ENCODE data around the gene SMC2.

The SMC2 gene

DNA sequence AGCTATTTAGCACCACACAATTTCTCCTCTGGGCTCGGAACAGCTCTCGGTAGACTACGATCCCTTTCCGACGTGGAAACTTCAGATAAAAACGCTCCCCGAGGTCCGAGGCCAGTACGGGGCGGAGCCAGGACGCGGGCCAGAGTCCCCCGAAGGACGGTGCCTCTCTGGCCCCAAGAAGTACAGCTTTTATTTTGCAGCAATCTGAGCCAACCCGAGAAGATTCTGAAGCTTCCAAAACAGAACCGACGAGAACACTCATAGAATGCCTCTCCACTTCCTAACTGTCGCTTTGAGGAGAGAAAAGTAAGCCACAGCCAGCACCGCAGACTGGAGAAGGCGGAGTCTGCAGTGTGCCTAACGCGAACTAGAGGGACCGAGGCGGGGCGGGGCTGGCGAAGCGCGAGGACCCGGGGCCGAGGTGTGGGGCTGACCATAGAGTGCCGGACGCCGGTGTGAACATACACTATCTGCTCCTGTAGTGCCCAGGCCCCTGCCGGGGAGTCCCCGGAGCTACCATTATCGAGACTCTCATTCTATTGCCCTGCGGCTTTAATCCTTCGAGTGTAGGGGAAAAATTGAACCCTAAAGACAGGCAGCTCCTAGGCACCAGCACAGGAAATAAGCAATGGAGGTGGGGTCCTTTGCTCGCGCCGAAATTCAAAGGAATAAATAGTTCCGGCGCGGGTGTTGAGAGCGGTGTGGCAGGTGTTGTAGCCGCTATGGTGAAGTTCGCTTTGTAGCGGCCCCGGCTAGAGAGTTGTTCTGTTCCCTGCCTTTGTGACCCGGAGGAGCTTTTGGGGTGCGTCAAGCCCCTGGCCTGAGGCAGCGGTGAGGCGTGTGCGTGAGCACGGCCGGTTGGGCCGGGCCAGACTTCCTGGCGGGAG, at the start of gene SMC2:
Gene SMC2 (plus strand): TSS at position 663 of the 887 bp plus-strand sequence. CDS start 1,076 bp downstream, outside the sequence.
- peak; percentile 91 for DNase-seq

DNA sequence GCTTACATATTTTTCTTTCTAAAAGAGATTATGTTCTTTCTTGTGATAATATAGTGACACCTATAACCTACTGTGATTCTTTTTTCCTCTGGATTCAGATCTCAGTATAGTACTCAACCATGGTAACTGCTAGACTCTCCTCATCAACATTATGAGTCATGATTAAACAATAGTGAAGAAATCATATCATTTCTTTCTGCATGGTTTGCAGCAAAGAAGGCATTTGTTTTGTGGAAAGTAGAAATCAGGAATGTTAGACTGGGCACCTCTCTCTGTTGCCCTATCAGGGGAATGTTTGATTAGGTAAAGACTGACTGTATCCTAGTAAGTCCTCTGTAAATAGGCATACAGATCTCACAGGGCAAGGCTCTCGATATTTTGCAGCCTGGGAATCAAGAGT, 25.6 kb upstream of the SMC2 start:
- no peak for DNase-seq

DNA sequence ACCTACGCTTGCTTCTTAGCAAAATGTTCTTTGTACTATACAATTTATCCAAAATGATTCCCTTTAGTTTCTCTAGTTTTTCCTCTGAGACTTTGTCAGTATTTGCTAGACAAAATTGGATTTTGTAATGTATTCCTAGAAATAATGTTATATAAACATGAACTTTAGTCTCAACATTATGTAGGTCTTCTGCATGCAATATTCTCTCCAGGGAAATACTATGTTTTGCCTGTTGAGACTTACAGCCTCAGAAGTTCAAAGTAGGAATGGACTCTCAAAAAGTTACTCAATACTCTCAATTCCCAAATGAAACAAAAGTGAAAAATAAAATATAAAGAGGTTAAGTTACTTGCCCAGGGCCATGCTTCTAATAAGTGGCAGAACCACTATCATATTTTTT, 24.8 kb upstream of the SMC2 start:
- no peak for DNase-seq

DNA sequence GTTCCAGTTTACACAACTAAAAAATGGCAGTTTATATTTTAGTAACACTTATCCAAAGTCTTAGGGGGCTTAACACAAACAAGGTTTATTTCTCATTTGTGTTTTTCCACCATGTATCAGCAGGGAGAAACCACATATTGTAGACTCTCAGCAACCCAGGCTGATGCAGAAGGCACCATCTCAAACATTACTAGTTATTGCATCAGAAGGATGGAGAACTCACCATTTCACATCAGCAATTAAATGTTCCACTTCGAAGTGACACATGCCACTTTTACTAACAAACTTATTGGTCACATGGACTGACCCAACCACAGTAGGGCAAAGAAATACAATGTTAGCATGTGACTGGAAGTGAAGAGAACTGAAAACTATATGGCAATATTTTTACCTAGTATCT, 22.5 kb upstream of the SMC2 start:
- DNase-seq = no peak

DNA sequence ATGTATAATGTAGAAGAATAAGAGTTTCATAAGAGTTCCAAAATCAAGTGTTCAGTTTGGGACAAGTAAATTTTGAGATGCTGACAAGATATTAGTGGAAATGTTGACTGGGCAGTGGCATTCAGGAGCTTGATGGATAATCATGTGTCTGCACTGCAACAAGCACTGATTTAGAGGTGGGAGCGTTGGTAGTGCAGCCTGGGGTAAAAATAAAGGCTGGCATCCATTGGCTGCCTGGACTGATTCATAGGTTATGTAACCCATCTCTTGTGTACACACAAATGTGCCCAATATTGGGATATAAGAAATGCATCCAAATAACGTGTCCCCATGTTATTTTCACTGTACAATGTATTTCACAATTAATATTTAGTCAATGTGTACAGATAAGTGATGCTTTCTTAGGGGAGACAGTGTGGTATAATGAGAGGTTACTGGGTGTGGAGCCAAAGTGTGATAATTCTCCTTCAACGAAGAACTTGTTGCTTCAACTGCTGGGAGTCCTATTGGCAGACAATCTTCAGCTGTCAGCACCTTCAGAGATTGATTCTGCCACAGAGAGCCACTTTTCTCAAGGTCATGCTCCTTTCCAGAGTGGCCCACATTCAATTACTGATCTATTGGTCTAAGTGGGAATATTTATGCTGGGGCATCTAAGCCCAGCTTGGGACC, 20.9 kb upstream of the SMC2 start:
- no peak for DNase-seq

DNA sequence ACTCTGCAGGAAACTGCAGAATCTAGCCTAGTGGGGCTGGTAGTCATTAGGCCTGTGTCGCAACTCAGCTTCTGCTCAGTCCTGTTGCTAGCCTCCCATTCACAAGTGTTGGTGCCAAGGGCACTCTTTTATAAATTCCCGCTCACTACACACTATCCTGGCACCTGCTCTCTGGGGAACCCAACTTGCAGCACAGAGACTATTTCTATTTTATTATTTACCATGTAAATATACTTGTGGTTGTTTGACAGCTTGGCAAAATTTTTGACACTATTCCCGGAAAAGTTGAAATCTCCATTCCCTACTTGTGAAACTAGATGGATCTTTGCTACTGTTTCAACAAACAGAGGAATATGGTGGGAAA, 20.4 kb upstream of the SMC2 start:
- no peak for DNase-seq

DNA sequence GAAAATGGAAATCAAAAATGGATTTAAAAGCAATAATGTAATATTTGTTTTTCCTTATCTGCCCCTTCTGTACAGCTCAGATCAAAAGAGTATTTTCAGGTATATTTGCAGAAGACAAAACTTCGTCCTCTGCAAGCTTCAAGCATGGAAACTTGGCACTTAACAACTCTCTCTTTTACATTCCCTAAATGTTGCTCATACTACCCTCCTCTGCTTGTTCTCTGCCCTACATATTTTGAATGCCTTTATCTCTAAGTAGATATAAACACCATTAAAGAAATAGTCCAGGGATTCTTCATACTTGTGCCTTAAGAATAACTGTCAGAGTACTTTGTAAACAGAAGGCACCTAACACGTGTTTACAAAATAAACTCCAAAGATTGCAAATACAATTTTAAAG, 19.2 kb upstream of the SMC2 start:
- no peak for DNase-seq

DNA sequence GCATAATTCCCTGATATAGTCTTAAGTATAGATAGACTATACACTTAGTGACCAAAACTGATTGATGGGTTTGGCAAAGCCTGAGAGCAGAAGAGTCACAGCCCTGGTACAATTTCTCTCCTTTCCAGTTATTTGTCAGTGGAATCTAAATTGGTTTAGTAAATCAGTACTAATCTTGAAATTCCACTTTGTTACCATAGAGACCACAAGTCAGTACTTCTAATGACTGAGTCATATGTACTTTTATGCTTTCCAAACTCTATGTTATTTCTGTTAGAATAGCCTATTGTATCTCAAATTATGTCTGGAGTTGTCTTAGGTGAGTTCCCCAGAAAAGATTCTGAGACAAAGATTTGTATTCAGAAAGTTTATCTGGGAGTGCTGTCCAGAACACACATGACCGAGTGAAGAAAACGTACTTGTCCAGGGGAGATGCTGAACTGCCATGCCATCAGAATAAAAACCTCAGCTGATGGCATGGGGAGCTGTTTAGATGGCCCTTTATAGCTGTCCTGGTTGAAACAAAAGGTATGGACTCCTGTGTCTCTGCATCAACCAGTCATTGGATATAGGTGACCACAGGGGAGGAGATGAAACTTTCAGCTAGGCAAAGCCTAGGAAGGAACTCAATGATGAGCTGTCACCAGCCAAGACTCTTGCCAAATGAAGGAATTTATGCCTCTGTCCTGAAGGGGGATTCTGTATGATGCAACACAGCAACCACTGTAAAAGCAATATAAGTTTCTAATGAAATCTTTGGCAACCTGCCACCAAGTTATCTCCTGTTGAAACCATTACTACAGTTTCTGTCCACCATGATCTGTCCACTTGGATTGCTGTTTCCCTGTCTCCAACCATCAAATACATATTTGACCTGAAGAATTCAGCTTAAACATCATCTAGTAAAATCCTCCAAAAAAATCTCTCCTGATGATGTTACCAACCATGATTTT, 18.0 kb upstream of the SMC2 start:
- no peak for DNase-seq

DNA sequence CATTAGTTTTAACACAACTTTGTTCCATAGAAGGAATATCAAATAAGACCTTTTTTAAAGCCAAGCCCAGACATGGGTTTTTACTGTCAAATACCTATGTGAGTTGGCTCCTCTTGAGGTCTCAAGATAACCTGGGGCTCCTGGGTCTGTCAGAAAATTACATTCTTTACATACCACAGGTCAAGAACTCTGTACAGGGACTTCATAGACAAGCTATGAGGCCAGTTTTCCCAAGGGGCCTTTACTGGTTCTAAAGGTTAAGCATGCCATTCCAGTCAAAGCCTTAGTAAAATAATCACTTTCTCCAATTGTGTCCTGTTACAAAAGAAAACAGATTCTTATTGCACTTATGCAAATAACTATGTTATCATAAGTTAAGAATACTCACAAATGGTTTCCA, 15.5 kb upstream of the SMC2 start:
- no peak for DNase-seq

DNA sequence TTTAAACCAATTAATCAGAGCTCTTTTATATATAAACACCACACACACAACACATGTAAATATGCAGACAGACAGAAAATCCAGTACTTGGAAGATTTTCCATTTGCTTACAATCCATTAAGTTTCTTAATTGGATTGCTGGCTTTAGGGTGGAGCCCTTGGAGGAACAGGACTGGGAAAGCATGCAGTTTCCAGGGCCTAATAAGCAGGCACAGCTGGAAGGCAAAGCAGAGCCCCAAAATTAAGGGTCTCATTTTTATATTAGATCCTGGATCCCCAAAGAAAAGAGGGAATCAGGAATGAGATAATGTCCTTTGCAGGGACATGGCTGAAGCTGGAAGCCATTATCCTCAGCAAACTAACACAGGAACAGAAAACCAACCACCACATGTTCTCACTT, 13.1 kb upstream of the SMC2 start:
- no peak for DNase-seq

DNA sequence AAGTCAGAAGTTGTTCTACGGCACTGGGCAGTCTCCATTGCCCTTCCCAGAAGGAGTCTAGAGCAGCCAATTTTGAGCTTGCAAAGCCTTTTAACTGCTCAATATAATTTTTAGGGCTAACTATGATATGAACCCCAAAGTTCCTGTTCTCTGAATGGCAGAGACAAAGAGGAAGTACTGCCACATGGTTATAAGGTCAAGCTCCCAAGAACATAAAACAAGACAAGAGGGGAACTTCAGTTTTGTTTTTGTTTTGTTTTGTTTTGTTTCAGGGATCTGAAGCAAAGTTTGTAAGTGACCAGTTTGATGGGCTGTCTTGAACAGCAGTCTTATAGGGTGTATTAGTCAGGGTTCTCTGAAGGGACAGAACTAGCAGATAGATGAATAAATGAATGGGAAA, 11.9 kb upstream of the SMC2 start:
- no peak for DNase-seq

DNA sequence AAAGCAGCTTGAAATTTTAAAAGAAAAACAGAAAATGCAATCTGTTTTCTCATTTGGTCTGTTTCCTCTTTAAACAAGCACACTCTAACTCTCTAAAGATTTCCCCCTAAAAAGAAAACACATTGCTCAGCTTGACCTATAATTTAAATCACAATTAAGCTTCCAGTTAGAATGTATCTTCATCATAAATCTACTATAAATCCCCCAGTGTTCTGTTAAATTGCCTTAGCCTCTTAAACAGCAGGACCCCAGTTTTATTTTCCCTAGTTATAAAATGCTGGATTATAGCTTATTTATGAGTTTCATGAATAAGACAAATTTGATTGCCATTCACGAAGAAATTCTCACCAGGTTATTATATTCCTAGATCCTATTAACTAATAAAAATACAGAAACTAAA, 8.6 kb upstream of the SMC2 start:
- no peak for DNase-seq

DNA sequence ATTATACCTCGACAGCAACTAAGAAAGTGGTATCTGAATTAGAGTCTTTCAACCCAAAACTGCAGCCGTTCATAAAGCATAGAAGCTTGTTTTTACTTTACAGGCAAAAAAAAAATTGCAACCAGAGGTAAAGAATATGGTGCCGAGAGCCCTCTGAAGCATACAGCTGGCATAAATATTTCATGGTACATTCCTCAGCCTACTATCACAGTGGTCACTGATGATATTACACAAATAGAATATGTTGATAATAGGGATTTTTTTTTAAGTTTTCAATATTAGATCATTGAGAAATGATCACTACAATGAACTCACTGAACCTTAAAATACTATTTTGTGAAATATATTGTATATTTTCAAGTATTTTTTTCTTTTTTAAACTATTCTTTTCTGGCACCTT, 6.2 kb upstream of the SMC2 start:
- DNase-seq = no peak

DNA sequence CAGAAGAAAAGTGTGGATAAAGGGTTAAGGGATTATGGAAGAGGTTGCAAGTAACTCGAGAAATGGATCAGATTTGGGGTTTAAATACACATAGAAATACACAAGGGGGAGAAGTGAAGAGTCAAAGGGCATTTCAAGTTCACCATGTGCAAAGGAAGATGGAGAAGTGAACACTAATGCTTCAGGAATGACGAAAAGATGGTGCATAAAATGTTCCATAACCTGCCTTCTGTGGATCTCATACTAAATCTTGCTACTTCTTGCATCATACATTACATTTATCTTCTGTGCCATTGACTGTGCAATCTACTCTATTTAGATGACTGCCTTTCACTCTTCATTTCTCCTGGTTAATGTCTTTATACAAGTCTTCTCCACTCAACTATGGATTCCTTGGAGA, 5.7 kb upstream of the SMC2 start:
- no peak for DNase-seq

DNA sequence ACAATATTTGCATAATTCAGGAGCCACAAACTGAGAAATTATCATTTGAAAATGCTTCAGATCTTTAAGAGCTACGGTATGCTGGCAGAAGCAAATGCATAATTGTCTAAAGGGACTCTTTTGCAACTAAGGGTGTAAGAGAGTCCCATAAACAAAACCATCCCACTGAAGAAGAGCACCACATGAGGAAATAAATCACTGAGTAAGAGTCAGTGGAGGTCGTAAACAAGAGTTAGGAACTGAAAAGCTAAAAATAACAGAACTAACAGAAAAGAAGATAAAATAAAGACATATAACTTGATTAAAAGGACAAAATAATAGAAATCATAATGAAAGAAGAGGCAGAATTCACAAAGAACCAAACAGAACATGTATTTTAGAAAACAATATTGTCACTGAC, 3.5 kb upstream of the SMC2 start:
- DNase-seq = no peak

DNA sequence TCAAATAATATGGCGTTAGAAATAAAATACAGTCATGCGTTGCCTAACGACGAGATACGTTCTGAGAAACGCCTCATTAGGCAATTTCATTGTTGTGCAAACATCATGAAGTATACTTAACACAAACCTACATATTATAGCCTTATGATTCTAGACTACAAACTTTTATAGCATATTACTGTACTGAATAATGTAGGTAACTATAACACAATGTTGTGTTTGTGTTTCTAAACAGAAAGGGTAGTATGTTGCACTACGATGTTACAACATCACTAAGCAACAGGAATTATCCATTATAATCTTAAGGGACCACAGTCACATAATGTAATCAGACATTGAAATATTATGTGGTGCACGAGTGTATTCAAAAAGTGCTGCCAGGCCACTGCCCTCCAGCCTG, 3.0 kb upstream of the SMC2 start:
- no peak for DNase-seq

DNA sequence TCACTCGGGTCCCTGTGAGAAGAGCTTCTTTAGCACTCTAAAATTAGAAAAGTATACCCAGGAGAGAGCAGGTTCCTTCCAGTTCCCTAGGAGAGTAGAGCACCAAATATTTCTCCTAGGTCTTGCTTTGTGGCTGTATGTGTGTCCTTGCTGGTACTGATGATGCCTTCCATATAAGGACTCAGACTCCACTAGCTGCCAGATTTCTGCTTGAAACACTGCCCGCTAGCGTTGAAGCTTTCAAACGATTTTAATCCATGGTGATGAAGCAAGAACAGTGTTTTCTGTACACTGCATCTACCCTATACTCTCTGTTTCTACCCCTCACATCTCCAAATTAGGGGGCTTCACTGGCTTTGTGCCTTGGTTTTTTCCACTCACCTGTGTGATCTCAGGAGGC, 2.4 kb upstream of the SMC2 start:
- no peak for DNase-seq

DNA sequence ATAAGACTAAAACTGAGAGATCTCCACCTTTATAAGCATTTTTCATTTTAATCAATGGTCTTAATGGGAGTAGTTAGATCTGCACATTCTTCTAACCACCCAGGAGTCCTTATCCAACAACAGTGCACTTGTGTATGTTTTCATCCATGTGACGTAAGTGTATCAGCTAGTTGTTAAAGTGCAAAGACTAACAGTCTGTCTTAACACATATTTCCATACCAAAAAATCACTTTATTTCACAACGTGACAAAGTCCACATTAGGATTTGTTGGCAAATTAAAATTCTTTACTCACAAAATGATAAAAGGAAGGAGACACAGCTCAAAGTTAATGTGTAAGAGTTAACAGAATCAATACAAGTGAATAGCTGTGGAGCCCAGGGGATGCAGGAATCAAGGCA, 1.9 kb upstream of the SMC2 start:
- no peak for DNase-seq

DNA sequence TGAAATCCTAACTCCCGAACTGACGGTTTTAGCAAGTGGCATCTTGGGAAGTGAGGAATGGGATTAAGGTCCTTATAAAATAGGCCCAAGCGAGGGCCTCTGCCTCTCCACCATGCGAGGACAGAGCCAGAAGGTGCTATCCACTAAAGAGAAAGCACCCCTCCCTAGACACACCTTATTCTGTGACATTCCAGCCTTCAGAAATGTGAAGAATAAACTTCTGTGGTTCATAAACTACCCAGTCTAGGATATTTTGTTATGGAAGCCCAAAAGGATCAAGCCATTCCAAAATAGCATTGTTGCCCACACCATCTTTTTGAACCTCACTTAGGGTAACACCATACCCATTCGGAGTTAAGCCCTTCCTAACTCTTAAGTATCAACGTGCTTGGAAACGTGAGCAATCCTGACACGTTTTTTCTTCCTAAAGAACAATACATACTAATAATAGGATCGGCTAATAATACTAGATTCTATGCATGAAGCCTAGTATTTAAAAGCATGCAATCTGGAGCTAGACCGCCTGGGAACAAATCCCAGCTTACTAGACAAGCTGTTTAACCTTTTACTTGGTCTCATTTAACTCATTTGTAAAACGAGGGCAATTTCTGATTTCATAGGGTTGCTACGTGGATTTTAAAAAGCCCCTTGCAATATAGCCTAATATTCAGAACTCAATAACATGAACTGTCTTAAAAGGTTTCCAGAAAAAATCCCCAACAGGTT, 1.1 kb upstream of the SMC2 start:
- DNase-seq = no peak

DNA sequence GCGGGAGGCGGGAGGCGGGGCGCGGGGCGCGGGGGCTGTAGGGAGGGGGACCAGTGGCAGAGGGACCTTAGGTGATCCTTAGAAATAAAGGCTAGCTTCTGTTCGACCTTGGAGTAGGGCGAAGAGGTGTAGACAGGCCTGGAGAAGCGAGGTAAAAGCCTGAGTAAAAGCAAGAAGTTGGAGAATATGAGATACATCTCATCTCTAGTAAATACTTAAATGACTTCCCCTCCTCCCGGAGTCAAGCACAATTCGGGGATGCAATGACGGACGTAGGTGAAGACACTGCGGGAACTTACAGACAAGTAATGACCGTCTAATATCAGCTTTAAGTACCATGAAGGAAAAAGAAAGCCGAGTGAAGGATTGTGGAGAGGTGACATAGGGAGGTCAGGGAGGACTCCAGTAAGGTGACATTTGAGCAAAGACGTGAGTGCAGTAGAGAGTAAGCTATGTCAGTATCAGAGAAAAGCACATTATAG, 466 bp downstream of the SMC2 start:
- DNase-seq = no peak

DNA sequence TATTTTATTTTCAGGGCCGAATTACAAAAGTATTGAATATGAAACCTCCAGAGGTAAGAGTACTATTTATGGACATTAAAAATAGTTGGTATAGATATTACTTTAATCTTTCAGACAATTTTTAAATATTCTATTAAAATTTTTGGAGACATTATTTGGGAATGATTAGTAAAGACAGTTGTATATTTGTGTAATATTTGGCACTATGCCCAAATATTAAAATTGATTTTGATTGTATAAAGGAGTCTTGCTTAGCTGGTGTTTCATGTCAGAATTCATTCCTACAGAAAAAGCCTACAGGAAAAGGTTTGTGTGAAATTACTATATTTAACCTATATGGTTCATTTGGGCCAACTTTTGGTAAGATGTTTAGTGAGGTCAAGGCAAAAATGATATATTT, 5.5 kb downstream of the SMC2 start:
- DNase-seq = no peak

DNA sequence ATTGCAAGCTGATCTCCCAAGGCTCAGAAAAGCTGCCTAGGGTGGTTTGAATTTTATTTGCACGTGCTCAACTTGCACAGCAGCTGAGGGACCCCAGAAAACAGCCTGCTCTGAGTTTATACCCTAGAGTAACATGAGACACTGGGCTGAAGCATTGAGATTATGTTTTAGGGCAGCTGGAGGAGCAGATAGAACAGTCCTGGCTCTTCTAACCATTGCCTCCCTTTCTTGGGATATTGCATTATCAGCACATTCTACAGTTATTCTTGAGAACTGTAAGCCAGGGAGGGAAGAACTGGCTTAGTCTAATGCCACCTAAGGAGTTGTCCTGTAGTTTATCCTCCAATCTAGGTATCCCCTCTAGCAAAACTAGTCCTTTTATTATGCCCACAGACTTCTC, 10.3 kb downstream of the SMC2 start:
- no peak for DNase-seq

DNA sequence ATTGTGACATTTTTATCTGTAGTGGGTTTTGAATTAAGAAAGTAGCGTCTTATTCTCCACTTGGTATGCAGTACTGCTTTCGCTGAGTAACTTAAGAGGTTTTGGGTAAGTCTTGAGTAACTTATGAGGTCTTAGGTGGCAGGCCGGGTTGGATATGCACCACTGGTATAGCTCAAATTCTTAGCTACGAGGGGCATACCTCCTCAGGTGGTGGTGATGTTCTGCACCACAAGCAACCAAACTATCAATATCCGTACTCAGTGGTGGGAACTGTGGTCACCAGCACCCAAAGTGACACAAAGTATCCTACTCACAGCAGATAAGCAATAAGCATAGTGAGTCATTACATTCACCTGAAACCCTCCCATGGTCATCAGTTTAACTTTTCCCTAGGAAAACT, 13.7 kb downstream of the SMC2 start:
- no peak for DNase-seq

Data from activated gamma-delta T cell treated with Interleukin-2 at 50 U/mL for 16 hours (primary cell).